ENCODE measurements around the gene ABR.

DNA sequence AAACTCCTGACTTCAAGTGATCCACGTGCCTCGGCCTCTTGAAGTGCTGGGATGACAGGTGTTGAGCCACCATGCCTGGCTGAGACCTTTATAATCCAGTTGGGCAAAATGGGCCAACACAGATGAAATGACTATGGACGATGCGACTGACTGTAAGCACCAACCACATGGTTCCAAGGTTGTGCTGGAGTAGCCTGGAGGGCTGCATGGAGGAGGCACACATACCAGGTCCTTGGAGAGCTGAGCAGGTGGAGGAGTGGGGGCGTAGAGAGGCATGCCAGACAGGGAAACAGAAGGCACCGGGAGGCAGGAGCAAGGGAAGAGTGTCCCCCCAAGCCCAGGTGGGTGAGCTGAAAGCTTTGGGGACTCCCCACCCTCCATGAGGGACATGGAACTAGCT is 85.2 kb downstream of the ABR start:
- TF ChIP-seq POLR2AphosphoS5 (IDR thresholded peaks at IDR 0.05; ENCODE audit: low read depth, low read length) (no peak), POLR2A (IDR thresholded peaks at IDR 0.05; ENCODE audit: low read depth, low read length) (no peak), POU2F2 (IDR thresholded peaks at IDR 0.05; ENCODE audit: low read depth, low read length) (no peak)

All from GM12891 (cell line).